A549 (cell line): ENCODE data around the gene RUNX2. TPM values are rescaled to one million over a fixed set of nuclear protein-coding genes. Genes with fewer than 3 reads are reported as not detected.
"Not testable (repeated sequence)": the region's sequence is repeated elsewhere in the genome, so short reads cannot be mapped to it uniquely, and the experiment has no call there.

Experiments
- ATAC-seq, 2 experiments: fragments of 200-7000 bp in 1 of 2; fragments of >200 bp in 1 of 2; cut with Nextera tagmentation in 1 of 2; cut with Tn5 transposase in 1 of 2; 3 replicates each; pipeline versions ENCODE4 v1.8.0 to v1.9.1; 2018 to 2020; ENCODE audit warnings: mild to moderate bottlenecking in 1 of 2, moderate library complexity in 1 of 2
- CTCF ChIA-PET: fragments of 300-600 bp; sonication (Branson Sonifier 250); formaldehyde crosslinking; extraction: SDS; loops from one replicate; lab custom pipeline; 2021; ENCODE audit warnings: antibody characterized with exemption, inconsistent platforms; lab: Yijun Ruan, JAX
- POLR2A ChIA-PET: fragments of 350-600 bp; formaldehyde crosslinking; extraction: SDS; loops from one replicate; lab custom pipeline; 2021; ENCODE audit warnings: antibody characterized with exemption, inconsistent platforms; lab: Yijun Ruan, JAX
- DNase-seq, 2 experiments: peaks; one replicate each; pipeline versions ENCODE4 v3.0.0 to v3.0.0-alpha.2; 2011 to 2016; ENCODE audit warnings: low read depth in 1 of 2, low spot score in 1 of 2
- FAIRE-seq: peaks from 2 replicates; lab custom pipeline; 2011; peaks lifted over from hg19 to GRCh38; lab: Jason Lieb, UNC
- H3K27ac ChIP-seq, 2 experiments: fragments of >200 bp; sonication (Bioruptor Twin); formaldehyde crosslinking; 3 replicates each; pipeline ENCODE4 v1.5.1; 2016 to 2017
- H3K4me1 ChIP-seq: fragments of >200 bp; sonication (Bioruptor Twin); formaldehyde crosslinking; 3 replicates; pipeline ENCODE4 v1.6.1; 2016
- H3K4me2 ChIP-seq: fragments of >200 bp; sonication (Bioruptor Twin); formaldehyde crosslinking; 3 replicates; pipeline ENCODE4 v1.6.1; 2016
- H3K4me3 ChIP-seq: fragments of >200 bp; sonication (Bioruptor Twin); formaldehyde crosslinking; 3 replicates; pipeline ENCODE4 v1.5.1; 2016
- H3K9me3 ChIP-seq: fragments of >200 bp; sonication (Bioruptor Twin); formaldehyde crosslinking; 3 replicates; pipeline ENCODE4 v1.6.1; 2016
- CTCF ChIP-seq: fragments of >200 bp; sonication (Bioruptor Twin); formaldehyde crosslinking; IDR thresholded peaks from 3 replicates; pipeline ENCODE4 v1.5.1; 2016
- E2F6 ChIP-seq: IDR thresholded peaks from 2 replicates; pipeline ENCODE4 v1.6.1; 2012; ENCODE audit warnings: low read depth, borderline replicate concordance
- EHF ChIP-seq: fragments of 250-450 bp; sonication (Bioruptor Pico); IDR thresholded peaks from 2 replicates; pipeline ENCODE4 v1.5.0; 2020; ENCODE audit warnings: mild to moderate bottlenecking
- HDAC2 ChIP-seq: fragments of 200-600 bp; sonication (generic); IDR thresholded peaks from 2 replicates; pipeline ENCODE4 v1.6.1; 2016
- HEYL ChIP-seq: fragments of 250-450 bp; sonication (Bioruptor Pico); IDR thresholded peaks from 2 replicates; pipeline ENCODE4 v1.8.0; 2021; ENCODE audit warnings: mild to moderate bottlenecking, moderate library complexity
- KDM1A ChIP-seq: fragments of 200-600 bp; sonication (generic); IDR thresholded peaks from 2 replicates; pipeline ENCODE4 v1.6.1; 2016; ENCODE audit warnings: low read depth, mild to moderate bottlenecking
- KDM5A ChIP-seq: fragments of 200-600 bp; sonication (generic); IDR thresholded peaks from 2 replicates; pipeline ENCODE4 v1.6.1; 2016; ENCODE audit warnings: antibody characterized with exemption, mild to moderate bottlenecking
- NPAS2 ChIP-seq: fragments of 250-450 bp; sonication (Bioruptor Pico); IDR thresholded peaks from 2 replicates; pipeline ENCODE4 v1.8.0; 2022; ENCODE audit warnings: mild to moderate bottlenecking, moderate library complexity, borderline replicate concordance
- PHF8 ChIP-seq: fragments of 200-600 bp; sonication (generic); IDR thresholded peaks from 2 replicates; pipeline ENCODE4 v1.6.1; 2016; ENCODE audit warnings: low read depth, mild to moderate bottlenecking, antibody characterized with exemption, moderate library complexity, borderline replicate concordance
- RARB ChIP-seq: fragments of 250-450 bp; sonication (Bioruptor Pico); IDR thresholded peaks from 2 replicates; pipeline ENCODE4 v1.8.0; 2021; ENCODE audit warnings: mild to moderate bottlenecking, moderate library complexity
- USF2 ChIP-seq: fragments of 450-650 bp; IDR thresholded peaks from 2 replicates; pipeline ENCODE4 v1.6.1; 2014; ENCODE audit warnings: antibody characterized with exemption
- ZC3H11A ChIP-seq: fragments of 450-650 bp; IDR thresholded peaks from 2 replicates; pipeline ENCODE4 v1.6.1; 2014; ENCODE audit warnings: antibody characterized with exemption, mild to moderate bottlenecking
- WGBS: methylation state at CpG from one replicate; pipeline ENCODE4 v1.1.6; 2017; ENCODE audit errors: missing lambda C conversion rate; 5-methylcytosine and 5-hydroxymethylcytosine counted together
- polyA plus RNA-seq, 4 experiments: library from polyadenylated mRNA; depleted of rRNA in 3 of 4; stranded (reverse); fragments of >200 nt; fragmentation: RNase III in 1 of 4; extraction: RNeasy Plus Mini Kit Qiagen cat#74134 plus additional on column Dnase treatment in 1 of 4; gene quantifications; 2 replicates in 3 of 4; 3 replicates in 1 of 4; pipeline ENCODE4 v1.2.3, GENCODE V29; 2011 to 2017

RUNX2 gene
- polyA plus RNA-seq, 2 of the 4 experiments (the other 2 are of a cell fraction), result 0.13 to 0.83 TPM

- ATAC-seq (no peak), FAIRE-seq (no peak), DNase-seq (no peak)
- no peak overlapping the region for H3K27ac ChIP-seq
- ChIA-PET CTCF (no interaction called here), POLR2A (no interaction called here)
- H3K4me3 ChIP-seq, result no peak overlapping the region
- H3K4me1 ChIP-seq, result no peaks in the 10 kb centered on the region
- 84% methylated on average over 4 of the region's 4 CpGs for WGBS
- H3K4me2 ChIP-seq, result no peak overlapping the region
- TF ChIP-seq HEYL (CRISPR knock-in tag), result no peak
- H3K9me3 ChIP-seq, result no peaks in the 10 kb centered on the region
Measured at GRCh38 chr6:45466686-45467085, 138.6 kb downstream of the RUNX2 start.

GRCh38 chr6:45467417-45467816 is 139.3 kb downstream of the RUNX2 start:
- H3K4me3 ChIP-seq, H3K4me2 ChIP-seq, ATAC-seq, POLR2A ChIA-PET, FAIRE-seq, DNase-seq, H3K4me1 ChIP-seq, H3K9me3 ChIP-seq, H3K27ac ChIP-seq: not testable (repeated sequence)
- 88% methylated on average over 6 of the region's 6 CpGs for WGBS
- CTCF ChIA-PET, result interaction anchor here (0.6 kb wide), 1 partner anchor 876 kb away, joined by 3 read pairs; no protein-coding TSS in a partner anchor

GRCh38 chr6:45467853-45468252 is 139.7 kb downstream of the RUNX2 start:
- 73% methylated on average over 3 of the region's 3 CpGs for WGBS
- ChIA-PET CTCF (interaction anchor here (0.6 kb wide), 1 partner anchor 876 kb away, joined by 3 read pairs; no protein-coding TSS in a partner anchor), POLR2A (no interaction called here)
- ATAC-seq (no peak), FAIRE-seq (no peak), DNase-seq (no peak)
- H3K4me3 ChIP-seq, result no peak overlapping the region
- no peak for TF ChIP-seq EHF (CRISPR knock-in tag)
- TF ChIP-seq CTCF, result no peak
- no peak overlapping the region for H3K27ac ChIP-seq
- no peak overlapping the region for H3K4me2 ChIP-seq
- H3K4me1 ChIP-seq, result no peaks in the 10 kb centered on the region
- H3K9me3 ChIP-seq, result no peaks in the 10 kb centered on the region

- no peak for DNase-seq
- ChIA-PET POLR2A (no interaction called here), CTCF (interaction anchor here (2.9 kb wide), 1 partner anchor 245 kb away, joined by 9 read pairs; no protein-coding TSS in a partner anchor)
- Histone ChIP-seq H3K4me1 (no peaks in the 10 kb centered on the region), H3K27ac (no peak overlapping the region), H3K4me3 (no peak overlapping the region), H3K9me3 (no peaks in the 10 kb centered on the region), H3K4me2 (no peak overlapping the region)
- TF ChIP-seq RARB (CRISPR knock-in tag) (no peak), ZC3H11A (no peak), E2F6 (no peak), HDAC2 (no peak), KDM1A (no peak), NPAS2 (no peak), USF2 (no peak), PHF8 (no peak)
- ATAC-seq, result no peak
- FAIRE-seq, result no peak
- WGBS, result 85% methylated on average over 4 of the region's 4 CpGs
Measured at GRCh38 chr6:45469663-45470062, 141.5 kb downstream of the RUNX2 start.

GRCh38 chr6:45470131-45470738 is 142.1 kb downstream of the RUNX2 start:
- ATAC-seq (no peak), DNase-seq (no peak), FAIRE-seq (no peak)
- Histone ChIP-seq H3K9me3 (no peaks in the 10 kb centered on the region), H3K27ac (no peak overlapping the region), H3K4me3 (no peak overlapping the region), H3K4me2 (no peak overlapping the region), H3K4me1 (no peaks in the 10 kb centered on the region)
- CTCF ChIA-PET, result interaction anchor here (2.9 kb wide), 1 partner anchor 244 kb away, joined by 9 read pairs; no protein-coding TSS in a partner anchor
- TF ChIP-seq KDM5A, result no peak
- 71% methylated on average over 4 of the region's 4 CpGs for WGBS
- POLR2A ChIA-PET, result no interaction called here
